Mammary epithelial cell (primary cell): ENCODE data around the gene CALN1.

Experiments used
- EZH2 ChIP-seq: IDR thresholded peaks from 2 replicates; pipeline ENCODE4 v1.6.1; 2012; ENCODE audit warnings: low read length, inconsistent platforms, borderline replicate concordance
- TF ChIP-seq, protein P1 (sequence below), 2 donors: IDR thresholded peaks in 1 of 2; conservative IDR thresholded peaks in 1 of 2; 2 replicates each; pipeline ENCODE4 v1.5.1; 2011 to 2012; ENCODE audit warnings: inconsistent platforms in 2 of 2, low read length in 2 of 2, mild to moderate bottlenecking in 2 of 2, control low read depth in 1 of 2, low read depth in 1 of 2; ENCODE audit not compliant: insufficient read depth in 1 of 2; ENCODE audit errors: extremely low read depth in 1 of 2

DNA sequence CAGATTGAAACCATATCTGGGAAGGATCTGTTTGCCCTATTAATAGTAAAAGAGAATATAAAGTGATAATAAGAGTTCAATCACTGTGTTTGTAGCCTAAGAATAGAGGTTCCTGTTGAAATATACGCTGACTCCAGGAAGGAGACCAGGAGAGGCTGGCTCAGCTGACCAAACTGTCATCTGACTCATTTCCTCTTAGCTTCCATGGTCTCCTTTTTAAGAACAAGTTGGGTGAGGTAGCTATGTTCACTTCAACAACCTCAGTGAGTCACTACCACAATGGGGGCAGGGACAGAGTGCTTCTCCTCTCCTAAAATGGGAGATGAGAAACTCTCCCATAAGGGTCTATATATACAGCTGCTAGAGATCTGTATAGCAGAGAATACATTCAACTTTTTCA is 543.3 kb downstream of the CALN1 start:
- TF ChIP-seq, protein P1, sequence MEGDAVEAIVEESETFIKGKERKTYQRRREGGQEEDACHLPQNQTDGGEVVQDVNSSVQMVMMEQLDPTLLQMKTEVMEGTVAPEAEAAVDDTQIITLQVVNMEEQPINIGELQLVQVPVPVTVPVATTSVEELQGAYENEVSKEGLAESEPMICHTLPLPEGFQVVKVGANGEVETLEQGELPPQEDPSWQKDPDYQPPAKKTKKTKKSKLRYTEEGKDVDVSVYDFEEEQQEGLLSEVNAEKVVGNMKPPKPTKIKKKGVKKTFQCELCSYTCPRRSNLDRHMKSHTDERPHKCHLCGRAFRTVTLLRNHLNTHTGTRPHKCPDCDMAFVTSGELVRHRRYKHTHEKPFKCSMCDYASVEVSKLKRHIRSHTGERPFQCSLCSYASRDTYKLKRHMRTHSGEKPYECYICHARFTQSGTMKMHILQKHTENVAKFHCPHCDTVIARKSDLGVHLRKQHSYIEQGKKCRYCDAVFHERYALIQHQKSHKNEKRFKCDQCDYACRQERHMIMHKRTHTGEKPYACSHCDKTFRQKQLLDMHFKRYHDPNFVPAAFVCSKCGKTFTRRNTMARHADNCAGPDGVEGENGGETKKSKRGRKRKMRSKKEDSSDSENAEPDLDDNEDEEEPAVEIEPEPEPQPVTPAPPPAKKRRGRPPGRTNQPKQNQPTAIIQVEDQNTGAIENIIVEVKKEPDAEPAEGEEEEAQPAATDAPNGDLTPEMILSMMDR (conservative IDR thresholded peaks at IDR 0.05 in 1 of 2, IDR thresholded peaks at IDR 0.05 in 1 of 2; ENCODE audit: extremely low read depth in 1 of 2, insufficient read depth in 1 of 2, low read depth in 1 of 2, low read length in 2 of 2), result no peak
- TF ChIP-seq EZH2, result no peak
